Measurements from ENCODE around the gene SCYL2.
"Not testable (repeated sequence)": the region's sequence is repeated elsewhere in the genome, so short reads cannot be mapped to it uniquely, and the experiment has no call there.

GRCh38 chr12:100284556-100284955 lies 17.6 kb downstream of the SCYL2 start:
- not testable (repeated sequence) for TF ChIP-seq POLR2A (IDR thresholded peaks at IDR 0.05)
- TF ChIP-seq, protein P1, sequence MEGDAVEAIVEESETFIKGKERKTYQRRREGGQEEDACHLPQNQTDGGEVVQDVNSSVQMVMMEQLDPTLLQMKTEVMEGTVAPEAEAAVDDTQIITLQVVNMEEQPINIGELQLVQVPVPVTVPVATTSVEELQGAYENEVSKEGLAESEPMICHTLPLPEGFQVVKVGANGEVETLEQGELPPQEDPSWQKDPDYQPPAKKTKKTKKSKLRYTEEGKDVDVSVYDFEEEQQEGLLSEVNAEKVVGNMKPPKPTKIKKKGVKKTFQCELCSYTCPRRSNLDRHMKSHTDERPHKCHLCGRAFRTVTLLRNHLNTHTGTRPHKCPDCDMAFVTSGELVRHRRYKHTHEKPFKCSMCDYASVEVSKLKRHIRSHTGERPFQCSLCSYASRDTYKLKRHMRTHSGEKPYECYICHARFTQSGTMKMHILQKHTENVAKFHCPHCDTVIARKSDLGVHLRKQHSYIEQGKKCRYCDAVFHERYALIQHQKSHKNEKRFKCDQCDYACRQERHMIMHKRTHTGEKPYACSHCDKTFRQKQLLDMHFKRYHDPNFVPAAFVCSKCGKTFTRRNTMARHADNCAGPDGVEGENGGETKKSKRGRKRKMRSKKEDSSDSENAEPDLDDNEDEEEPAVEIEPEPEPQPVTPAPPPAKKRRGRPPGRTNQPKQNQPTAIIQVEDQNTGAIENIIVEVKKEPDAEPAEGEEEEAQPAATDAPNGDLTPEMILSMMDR (IDR thresholded peaks at IDR 0.05): not testable (repeated sequence)

Data from thyroid gland (tissue), 4 donors.